H1 (cell line): ENCODE data around the gene WHAMM. TPM values are rescaled to one million over a fixed set of nuclear protein-coding genes. Genes with fewer than 3 reads are reported as not detected.

Experiments
- CTCF ChIA-PET: fragments of 300-600 bp; sonication (Branson Sonifier 250); formaldehyde crosslinking; loops from one replicate; lab custom pipeline; 2021; ENCODE audit not compliant: partially characterized antibody; lab: Charles Lee
- POLR2A ChIA-PET: fragments of 300-600 bp; sonication (Branson Sonifier 250); formaldehyde crosslinking; loops from one replicate; lab custom pipeline; 2021; ENCODE audit warnings: inconsistent platforms; ENCODE audit not compliant: partially characterized antibody; lab: Charles Lee
- DNase-seq, 2 experiments: peaks; one replicate each; pipeline versions ENCODE4 v3.0.0 to v3.0.0-alpha.2; 2010 to 2022; ENCODE audit warnings: low spot score in 2 of 2, low read depth in 1 of 2, mixed read lengths in 1 of 2
- FAIRE-seq: peaks from 2 replicates; lab custom pipeline; 2011; peaks lifted over from hg19 to GRCh38; lab: Jason Lieb, UNC
- H2AFZ ChIP-seq: 2 replicates; pipeline ENCODE4 v1.8.1; 2012; ENCODE audit warnings: low read length, inconsistent platforms
- H2AK5ac ChIP-seq: 2 replicates; pipeline ENCODE4 v1.6.1; 2013; ENCODE audit warnings: low read depth, low read length
- H2BK120ac ChIP-seq: replicated peaks from 2 replicates; pipeline ENCODE3; 2013; ENCODE audit warnings: low read depth, low read length, inconsistent platforms
- H2BK12ac ChIP-seq: 2 replicates; pipeline ENCODE4 v1.6.1; 2013; ENCODE audit warnings: low read depth, low read length
- H2BK15ac ChIP-seq: 2 replicates; pipeline ENCODE4 v1.6.1; 2013; ENCODE audit warnings: low read length
- H2BK20ac ChIP-seq: 2 replicates; pipeline ENCODE4 v1.6.1; 2013; ENCODE audit warnings: low read length
- H2BK5ac ChIP-seq: 2 replicates; pipeline ENCODE4 v1.6.1; 2013; ENCODE audit warnings: low read depth, low read length
- H3K14ac ChIP-seq: 2 replicates; pipeline ENCODE4 v1.6.1; 2013; ENCODE audit warnings: inconsistent platforms; ENCODE audit not compliant: insufficient read length
- H3K18ac ChIP-seq: 2 replicates; pipeline ENCODE4 v1.6.1; 2013; ENCODE audit warnings: low read length; ENCODE audit errors: extremely low read depth
- H3K23ac ChIP-seq: 2 replicates; pipeline ENCODE4 v1.6.1; 2013; ENCODE audit warnings: inconsistent platforms; ENCODE audit not compliant: insufficient read length
- H3K23me2 ChIP-seq: 2 replicates; pipeline ENCODE4 v1.6.1; 2013; ENCODE audit warnings: low read depth, low read length
- H3K27ac ChIP-seq: 2 replicates; pipeline ENCODE4 v1.6.1; 2011; ENCODE audit warnings: low read depth, low read length, inconsistent platforms
- H3K27me3 ChIP-seq, 4 experiments: replicated peaks in 1 of 4; 1 replicate in 1 of 4; 2 replicates in 3 of 4; pipeline versions ENCODE4 v1.6.1 to v1.8.1; 2011 to 2013; ENCODE audit warnings: low read length in 3 of 4, mild to moderate bottlenecking in 3 of 4, inconsistent platforms in 2 of 4, mixed read lengths in 2 of 4, moderate library complexity in 1 of 4; ENCODE audit not compliant: control insufficient read depth in 3 of 4, insufficient read depth in 3 of 4; ENCODE audit errors: extremely low read depth in 1 of 4
- H3K36me3 ChIP-seq, 4 experiments: 2 replicates each; pipeline versions ENCODE4 v1.6.1 to v1.8.1; 2011 to 2013; ENCODE audit warnings: mild to moderate bottlenecking in 4 of 4, low read length in 3 of 4, moderate library complexity in 2 of 4, control low read depth in 1 of 4, inconsistent platforms in 1 of 4; ENCODE audit not compliant: insufficient read depth in 4 of 4, control insufficient read depth in 2 of 4
- H3K4ac ChIP-seq: replicated peaks from 2 replicates; pipeline ENCODE3; 2013; ENCODE audit warnings: low read length, low read depth, mixed read lengths, inconsistent platforms; ENCODE audit not compliant: insufficient read length
- H3K4me1 ChIP-seq, 4 experiments: replicated peaks in 1 of 4; 1 replicate in 1 of 4; 2 replicates in 3 of 4; pipeline versions ENCODE4 v1.6.1 to v1.8.1; 2011 to 2013; ENCODE audit warnings: low read length in 3 of 4, inconsistent platforms in 2 of 4, mixed read lengths in 1 of 4; ENCODE audit not compliant: insufficient read depth in 4 of 4, control insufficient read depth in 3 of 4
- H3K4me2 ChIP-seq, 2 experiments: 2 replicates each; pipeline versions ENCODE4 v1.6.1 to v1.8.1; 2011 to 2013; ENCODE audit warnings: low read depth in 2 of 2, low read length in 2 of 2, control low read depth in 1 of 2, inconsistent platforms in 1 of 2, mild to moderate bottlenecking in 1 of 2; ENCODE audit not compliant: insufficient read depth in 1 of 2
- H3K4me3 ChIP-seq, 4 experiments: fragments of 200-600, 300-600 bp in 1 of 4; sonication (generic), shearing (Covaris generic), sonication (Bioruptor Twin) in 1 of 4; 2 replicates each; pipeline versions ENCODE4 v1.5.1 to v1.8.1; 2011 to 2016; ENCODE audit warnings: low read length in 4 of 4, low read depth in 3 of 4, control low read depth in 2 of 4, inconsistent platforms in 2 of 4, mild to moderate bottlenecking in 2 of 4, mixed read lengths in 1 of 4, moderate library complexity in 1 of 4; ENCODE audit not compliant: insufficient read depth in 2 of 4; ENCODE audit errors: extremely low read depth in 1 of 4
- H3K56ac ChIP-seq: replicated peaks from 2 replicates; pipeline ENCODE3; 2013; ENCODE audit warnings: low read depth, mild to moderate bottlenecking, mixed read lengths, low read length, inconsistent platforms; ENCODE audit not compliant: insufficient read length
- H3K79me1 ChIP-seq: 2 replicates; pipeline ENCODE4 v1.6.1; 2013; ENCODE audit warnings: low read depth, low read length, control low read depth
- H3K79me2 ChIP-seq, 2 experiments: 2 replicates each; pipeline versions ENCODE4 v1.6.1 to v1.8.1; 2012 to 2013; ENCODE audit warnings: low read length in 2 of 2, mild to moderate bottlenecking in 2 of 2, inconsistent platforms in 1 of 2; ENCODE audit not compliant: insufficient read depth in 2 of 2, control insufficient read depth in 1 of 2
- H3K9ac ChIP-seq, 4 experiments: replicated peaks in 1 of 4; 1 replicate in 1 of 4; 2 replicates in 3 of 4; pipeline versions ENCODE4 v1.6.1 to v1.8.1; 2011 to 2013; ENCODE audit warnings: low read depth in 3 of 4, low read length in 3 of 4, control low read depth in 2 of 4, mild to moderate bottlenecking in 2 of 4, moderate library complexity in 2 of 4, inconsistent platforms in 1 of 4; ENCODE audit errors: extremely low read depth in 1 of 4
- H3K9me3 ChIP-seq, 2 experiments: 2 replicates each; pipeline versions ENCODE4 v1.6.1 to v1.8.1; 2012 to 2013; ENCODE audit warnings: mild to moderate bottlenecking in 2 of 2, moderate library complexity in 2 of 2, control low read depth in 1 of 2, inconsistent platforms in 1 of 2, low read depth in 1 of 2, low read length in 1 of 2, mixed read lengths in 1 of 2; ENCODE audit not compliant: insufficient read depth in 2 of 2
- H4K20me1 ChIP-seq, 2 experiments: replicated peaks in 1 of 2; 2 replicates each; pipeline versions ENCODE3 to v1.8.1; 2011 to 2013; ENCODE audit warnings: inconsistent platforms in 2 of 2, low read length in 2 of 2, mild to moderate bottlenecking in 1 of 2; ENCODE audit not compliant: insufficient read depth in 2 of 2, control insufficient read depth in 1 of 2
- H4K5ac ChIP-seq: 2 replicates; pipeline ENCODE4 v1.6.1; 2013; ENCODE audit warnings: low read length, low read depth, mixed read lengths, inconsistent platforms; ENCODE audit not compliant: insufficient read length
- H4K8ac ChIP-seq: 2 replicates; pipeline ENCODE4 v1.8.0; 2013; ENCODE audit warnings: mild to moderate bottlenecking, moderate library complexity, low read length, inconsistent platforms; ENCODE audit not compliant: insufficient read depth; ENCODE audit errors: extremely low read depth
- H4K91ac ChIP-seq: replicated peaks from 2 replicates; pipeline ENCODE3; 2013; ENCODE audit warnings: low read length, mixed read lengths, inconsistent platforms; ENCODE audit not compliant: insufficient read length
- ASH2L ChIP-seq: fragments of 200-600, 300-600 bp; sonication (generic); IDR thresholded peaks from one replicate; pipeline ENCODE4 v1.7.1; 2017; ENCODE audit warnings: low read length
- CEBPB ChIP-seq: IDR thresholded peaks from 2 replicates; pipeline ENCODE4 v1.6.1; 2012; ENCODE audit warnings: low read depth, low read length
- CHD2 ChIP-seq: IDR thresholded peaks from 2 replicates; pipeline ENCODE4 v1.6.1; 2012; ENCODE audit warnings: low read length, improper control_type of control experiment
- JUND ChIP-seq: IDR thresholded peaks from 2 replicates; pipeline ENCODE4 v1.6.1; 2011; ENCODE audit warnings: mild to moderate bottlenecking, improper control_type of control experiment, low read length
- KDM4A ChIP-seq: IDR thresholded peaks from one replicate; pipeline ENCODE4 v1.7.1; 2012; ENCODE audit warnings: low read depth, mild to moderate bottlenecking, moderate library complexity, low read length, inconsistent platforms; ENCODE audit not compliant: severe bottlenecking
- SAP30 ChIP-seq: fragments of 300-600 bp; sonication (generic); IDR thresholded peaks from 2 replicates; pipeline ENCODE4 v1.7.1; 2012; ENCODE audit warnings: low read length, moderate library complexity, mild to moderate bottlenecking, inconsistent platforms; ENCODE audit not compliant: insufficient read depth, insufficient replicate concordance
- TCF12 ChIP-seq: IDR thresholded peaks from 2 replicates; pipeline ENCODE4 v1.6.1; 2011; ENCODE audit warnings: low read depth, mild to moderate bottlenecking, low read length
- WGBS, 2 experiments: shearing (Covaris generic) in 1 of 2; methylation state at CpG; one replicate each; pipeline versions ENCODE4 v1.1.6 to v1.1.7; 2013 to 2015; ENCODE audit warnings: low lambda C conversion rate in 2 of 2, mixed read lengths in 2 of 2, inconsistent platforms in 1 of 2, low coverage in 1 of 2, missing lambda C conversion rate in 1 of 2; ENCODE audit not compliant: insufficient replicate concordance in 2 of 2, insufficient coverage in 1 of 2, insufficient read length in 1 of 2; ENCODE audit errors: extremely low coverage in 1 of 2, missing lambda C conversion rate in 1 of 2; 5-methylcytosine and 5-hydroxymethylcytosine counted together
- polyA plus RNA-seq, 7 experiments: library from polyadenylated mRNA; depleted of rRNA in 3 of 7; stranded (reverse) in 5 of 7; unstranded in 2 of 7; fragments of >200 nt in 5 of 7; fragments of 200-250 nt in 2 of 7; gene quantifications; 1 replicate in 5 of 7; 2 replicates in 1 of 7; 4 replicates in 1 of 7; pipeline versions ENCODE4 v1.2.1 to v1.2.3, GENCODE V29; 2011 to 2013; ENCODE audit warnings: missing spikeins in 2 of 7, mixed read lengths in 2 of 7
- total RNA-seq: library from RNA; stranded (reverse); fragmentation: NEBNext Ultra II Directional; extraction: Animal tissue kit (Norgen Biotek cat#: 25700); gene quantifications from 2 replicates; pipeline ENCODE4 v1.2.1, GENCODE V29; 2021

Gene WHAMM
- total and polyA plus RNA-seq, 2 of the 8 experiments (the other 6 are each of a cell fraction or from before 2014, with no cell fraction given): 1.1 to 3.3 TPM

DNA sequence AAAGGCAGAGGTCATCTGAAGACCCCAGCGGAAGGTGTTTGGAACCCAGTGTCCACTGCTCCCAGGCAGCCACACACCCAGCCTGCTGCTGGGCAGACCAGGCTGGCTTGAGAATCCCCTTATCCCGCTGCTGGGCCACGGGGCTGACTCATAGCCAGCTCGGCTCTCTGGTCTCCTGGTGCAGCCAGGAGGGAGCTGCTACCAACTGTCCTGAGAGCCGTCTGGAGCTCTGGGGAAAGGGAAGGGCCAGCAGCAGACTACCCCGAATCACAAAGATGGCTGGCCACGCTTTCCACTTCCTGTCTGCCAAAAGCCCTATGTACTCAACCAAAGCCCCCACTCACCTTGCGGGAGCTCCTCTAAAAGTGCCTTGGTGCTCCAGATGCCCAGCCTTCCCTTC, 38.3 kb downstream of the WHAMM start:
- H3K56ac ChIP-seq: no peak overlapping the region
- CTCF ChIA-PET: interaction anchor here (2.2 to 4.1 kb wide), 4 partner anchors 10 to 164 kb away, joined by 6 to 27 read pairs (median 8); partner anchors contain the start of gene C15orf40
- H3K18ac ChIP-seq: no peak overlapping the region
- no peak overlapping the region for H2BK12ac ChIP-seq
- no peaks in the 10 kb centered on the region for H3K27me3 ChIP-seq
- FAIRE-seq (no peak), DNase-seq (peak in 1 of 2 experiments; percentile 37)
- H3K23ac ChIP-seq: no peak overlapping the region
- no peak overlapping the region for H3K14ac ChIP-seq
- peaks cover 0 to 7% (median 3%) of the 10 kb centered on the region in 4 experiments; a peak in 5 of 7 replicates for H3K4me1 ChIP-seq
- H2BK120ac ChIP-seq: no peak overlapping the region
- H3K4ac ChIP-seq: no peak overlapping the region
- H3K79me1 ChIP-seq: no peaks in the 10 kb centered on the region
- H3K36me3 ChIP-seq: no peaks in the 10 kb centered on the region
- no peak overlapping the region for H4K91ac ChIP-seq
- no peaks in the 10 kb centered on the region; the same call in 1 of the 2 replicates for H3K23me2 ChIP-seq
- WGBS, 2 experiments: 66% methylated on average over 8 of the region's 8 CpGs; no CpG with 5 or more reads in 1 of the 2 experiments
- H2AK5ac ChIP-seq: no peak overlapping the region
- no peak overlapping the region for H2BK20ac ChIP-seq
- POLR2A ChIA-PET: no interaction called here
- no peak overlapping the region for H3K27ac ChIP-seq
- H4K5ac ChIP-seq: no peak overlapping the region
- H2BK15ac ChIP-seq: no peak overlapping the region
- H2AFZ ChIP-seq: no peak overlapping the region
- no peak overlapping the region for H2BK5ac ChIP-seq
- H3K4me3 ChIP-seq: no peak overlapping the region
- H3K9me3 ChIP-seq: no peaks in the 10 kb centered on the region
- H4K20me1 ChIP-seq: no peaks in the 10 kb centered on the region
- H3K4me2 ChIP-seq: no peak overlapping the region
- H3K9ac ChIP-seq: no peak overlapping the region
- no peak overlapping the region for H4K8ac ChIP-seq
- H3K79me2 ChIP-seq: no peaks in the 10 kb centered on the region
- TF ChIP-seq KDM4A: no peak
- TF ChIP-seq CHD2: no peak
- no peak for TF ChIP-seq JUND
- no peak for TF ChIP-seq SAP30
- no peak for TF ChIP-seq CEBPB
- no peak for TF ChIP-seq TCF12
- TF ChIP-seq ASH2L: no peak
